GM20431 (cell line): Measurements from ENCODE around the gene CKAP2L.

Experiments used
- in situ Hi-C: fragments of 300-500 bp; cut with MseI, MboI; formaldehyde crosslinking; loops from one replicate; pipeline ENCODE4 v1.15.0; 2020; ENCODE audit warnings: low sequenced_read_pairs; ENCODE audit not compliant: unreplicated experiment

The CKAP2L gene

GRCh38 chr2:112792419-112792818 is 28.0 kb upstream of the CKAP2L start:
- in situ Hi-C loops: no loop called here

GRCh38 chr2:112791693-112792230 is 27.4 kb upstream of the CKAP2L start:
- in situ Hi-C loops: no loop called here

- in situ Hi-C loops: no loop called here
Measured at GRCh38 chr2:112791019-112791418, 26.6 kb upstream of the CKAP2L start.

- in situ Hi-C loops: no loop called here
Measured at GRCh38 chr2:112790305-112790704, 25.9 kb upstream of the CKAP2L start.

GRCh38 chr2:112789186-112789585 is 24.8 kb upstream of the CKAP2L start:
- in situ Hi-C loops: no loop called here

- in situ Hi-C loops: no loop called here
Measured at GRCh38 chr2:112788653-112789052, 24.2 kb upstream of the CKAP2L start.

GRCh38 chr2:112787729-112788393 is 23.5 kb upstream of the CKAP2L start:
- in situ Hi-C loops: no loop called here

GRCh38 chr2:112787294-112787693 is 22.9 kb upstream of the CKAP2L start:
- in situ Hi-C loops: no loop called here

GRCh38 chr2:112784199-112785189 is 20.1 kb upstream of the CKAP2L start, which contains the start of gene IL1A:
IL1A (minus strand) TSS chr2:112784493; CDS start chr2:112783770, 723 bp downstream.
- in situ Hi-C loops: no loop called here

- in situ Hi-C loops: no loop called here
Measured at GRCh38 chr2:112783187-112783714, 18.8 kb upstream of the CKAP2L start.

GRCh38 chr2:112782234-112782799 is 17.9 kb upstream of the CKAP2L start:
- in situ Hi-C loops: no loop called here

GRCh38 chr2:112779598-112779997 is 15.2 kb upstream of the CKAP2L start:
- in situ Hi-C loops: no loop called here

GRCh38 chr2:112777036-112777435 is 12.6 kb upstream of the CKAP2L start:
- in situ Hi-C loops: no loop called here

GRCh38 chr2:112776113-112776512 is 11.7 kb upstream of the CKAP2L start:
- in situ Hi-C loops: no loop called here

- in situ Hi-C loops: no loop called here
Measured at GRCh38 chr2:112774536-112775285, 10.3 kb upstream of the CKAP2L start.

- in situ Hi-C loops: no loop called here
Measured at GRCh38 chr2:112773556-112773955, 9.1 kb upstream of the CKAP2L start.

GRCh38 chr2:112772911-112773475 is 8.6 kb upstream of the CKAP2L start:
- in situ Hi-C loops: no loop called here

- in situ Hi-C loops: no loop called here
Measured at GRCh38 chr2:112772322-112772721, 7.9 kb upstream of the CKAP2L start.

- in situ Hi-C loops: no loop called here
Measured at GRCh38 chr2:112768432-112768831, 4.0 kb upstream of the CKAP2L start.
